DLD1 (cell line): ENCODE results near the gene IFNA2.
"Not testable (repeated sequence)": the region's sequence is repeated elsewhere in the genome, so short reads cannot be mapped to it uniquely, and the experiment has no call there.

Experiments used
- in situ Hi-C: cut with HindIII; loops from 2 replicates; pipeline ENCODE4 v1.10.0; 2017; ENCODE audit warnings: low sequenced_read_pairs

The IFNA2 gene

GRCh38 chr9:21385131-21385670, at the start of gene IFNA2:
Gene IFNA2 (minus strand): TSS chr9:21385398. CDS start chr9:21385329, 69 bp downstream.
- in situ Hi-C loops: no loop called here

GRCh38 chr9:21435015-21435383, 49.8 kb upstream of the IFNA2 start:
- in situ Hi-C loops: not testable (repeated sequence)

DNA sequence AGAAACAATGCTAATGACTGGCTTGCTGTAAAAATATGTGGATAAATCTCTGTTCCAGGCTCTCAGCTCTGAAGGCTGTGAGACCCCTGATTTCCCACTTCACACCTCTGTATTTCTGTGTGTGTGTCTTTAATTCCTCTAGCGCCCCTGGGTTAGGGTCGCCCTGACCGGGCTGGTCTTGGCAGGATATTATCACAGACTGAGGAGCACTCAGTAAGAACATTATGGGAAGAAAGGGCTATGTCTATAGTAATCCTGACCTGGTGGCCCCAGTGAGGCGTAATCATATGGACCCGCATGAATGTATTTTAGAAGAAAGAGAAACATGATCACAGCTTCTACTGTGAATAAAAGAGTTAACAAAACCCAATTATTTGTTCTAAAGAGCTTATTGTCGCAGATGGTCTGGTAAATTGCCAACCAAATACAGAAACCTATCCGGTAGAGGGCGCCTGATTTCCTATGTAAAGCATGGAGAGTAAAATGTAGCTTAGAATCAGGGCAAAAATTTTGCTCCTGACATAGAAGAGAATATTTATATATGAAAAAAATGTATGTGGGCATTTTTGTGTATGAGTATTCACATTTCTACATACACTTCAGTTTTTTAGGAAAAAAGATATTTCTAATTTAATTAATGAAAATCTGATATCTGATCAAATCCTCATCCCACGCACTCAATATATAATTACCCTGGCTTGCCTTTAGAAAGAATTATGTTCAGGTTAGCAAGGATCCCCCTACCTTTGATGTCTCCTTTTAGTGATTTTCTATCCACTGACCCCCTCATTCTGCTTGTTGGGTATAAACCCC, 49.2 kb upstream of the IFNA2 start:
- in situ Hi-C loops: no loop called here

GRCh38 chr9:21432672-21433425, 47.7 kb upstream of the IFNA2 start:
- in situ Hi-C loops: no loop called here

GRCh38 chr9:21429191-21429590, 44.0 kb upstream of the IFNA2 start:
- in situ Hi-C loops: no loop called here

DNA sequence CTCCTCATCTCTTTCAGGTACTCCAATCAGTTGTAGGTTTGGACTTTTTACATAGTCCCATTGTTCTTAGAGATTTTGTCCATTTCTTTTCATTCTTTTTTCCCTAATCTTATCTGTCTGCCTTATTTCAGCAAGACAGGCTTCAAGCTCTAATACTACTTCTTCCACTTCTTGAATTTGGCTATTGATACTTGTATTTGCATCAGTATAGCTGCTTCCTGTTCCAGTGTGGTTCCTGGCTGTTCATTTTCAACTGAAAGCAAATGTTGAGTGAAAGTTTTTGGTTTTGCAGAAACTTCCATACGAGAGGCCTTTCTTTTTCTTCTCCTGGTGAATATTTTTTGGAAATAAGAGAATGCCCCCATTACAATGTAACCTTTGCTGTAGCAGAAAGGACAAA, 43.0 kb upstream of the IFNA2 start:
- in situ Hi-C loops: no loop called here

DNA sequence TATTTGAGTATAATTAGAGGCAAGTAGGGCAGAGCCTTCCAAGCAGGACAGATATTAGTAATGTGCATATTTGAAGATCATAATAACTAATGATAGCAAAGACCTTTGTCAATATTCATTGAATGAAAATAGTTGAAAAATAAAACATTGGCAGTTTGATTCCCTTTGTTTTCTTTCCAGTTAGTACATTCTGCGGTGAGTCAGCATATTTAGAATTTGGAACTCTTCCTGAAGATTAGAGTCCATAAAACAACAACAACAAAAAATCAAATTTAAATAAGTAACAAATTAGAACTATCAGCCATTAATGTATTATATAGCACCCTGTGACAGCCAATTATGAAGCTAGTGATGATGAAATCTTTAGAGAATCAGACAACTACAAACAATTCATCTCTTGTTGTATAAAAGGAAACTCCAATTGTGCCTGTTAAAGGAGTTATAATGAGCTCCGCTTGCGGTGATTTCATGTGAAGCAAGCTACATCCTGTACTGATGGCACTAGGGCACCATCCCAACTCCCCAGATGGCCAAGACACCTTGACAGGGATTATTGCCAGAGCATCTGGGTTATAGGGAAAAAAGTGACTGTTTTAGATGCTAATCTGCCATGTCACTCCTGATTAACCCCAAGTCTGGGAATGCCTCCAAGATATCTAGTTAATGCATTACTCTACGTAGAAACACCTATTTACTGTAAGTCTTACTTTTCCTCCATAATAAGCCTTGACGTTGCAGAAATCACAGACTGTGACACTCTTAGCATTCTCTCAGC, 30.5 kb upstream of the IFNA2 start:
- in situ Hi-C loops: no loop called here

- in situ Hi-C loops: no loop called here
These were observed 29.2 kb upstream of the IFNA2 start for GRCh38 chr9:21414220-21414940.

DNA sequence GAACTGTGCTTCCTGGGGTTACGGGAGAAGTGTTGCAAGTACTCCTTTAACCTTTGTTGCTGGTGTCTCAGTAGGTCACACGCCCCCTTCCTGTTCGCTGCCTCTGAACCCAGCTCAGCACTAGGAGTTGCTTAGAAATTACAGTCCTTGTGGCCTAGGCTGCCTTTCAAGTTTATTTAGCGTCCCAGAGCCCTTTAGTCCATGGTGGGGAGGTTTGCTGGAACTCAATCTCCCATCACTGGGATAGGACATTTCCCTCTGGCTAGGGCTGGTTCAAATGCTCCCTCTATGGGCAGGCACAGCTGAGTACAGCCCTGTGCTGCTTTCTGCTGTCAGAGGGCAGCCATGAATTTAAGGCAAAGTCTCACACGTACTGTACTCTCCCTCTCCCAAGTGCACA, 28.4 kb upstream of the IFNA2 start:
- in situ Hi-C loops: no loop called here

DNA sequence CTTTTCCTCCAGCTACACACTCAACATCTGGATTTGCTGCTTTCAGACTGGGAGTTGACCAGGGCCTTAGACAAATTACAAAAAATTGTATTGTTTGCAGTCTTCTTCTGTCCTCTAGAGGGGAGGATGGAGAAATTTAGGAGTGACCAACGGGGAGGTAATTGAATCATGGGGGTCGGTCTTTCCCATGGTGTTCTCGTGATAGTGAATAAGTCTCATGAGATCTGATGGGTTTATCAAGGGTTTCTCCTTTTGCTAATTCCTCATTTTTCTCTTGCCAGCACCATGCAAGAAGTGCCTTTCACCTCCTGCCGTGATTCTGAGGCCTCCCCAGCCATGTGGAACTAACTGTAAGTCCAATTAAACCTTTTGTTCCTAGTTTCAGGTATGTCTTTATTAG, 28.0 kb upstream of the IFNA2 start:
- in situ Hi-C loops: no loop called here

DNA sequence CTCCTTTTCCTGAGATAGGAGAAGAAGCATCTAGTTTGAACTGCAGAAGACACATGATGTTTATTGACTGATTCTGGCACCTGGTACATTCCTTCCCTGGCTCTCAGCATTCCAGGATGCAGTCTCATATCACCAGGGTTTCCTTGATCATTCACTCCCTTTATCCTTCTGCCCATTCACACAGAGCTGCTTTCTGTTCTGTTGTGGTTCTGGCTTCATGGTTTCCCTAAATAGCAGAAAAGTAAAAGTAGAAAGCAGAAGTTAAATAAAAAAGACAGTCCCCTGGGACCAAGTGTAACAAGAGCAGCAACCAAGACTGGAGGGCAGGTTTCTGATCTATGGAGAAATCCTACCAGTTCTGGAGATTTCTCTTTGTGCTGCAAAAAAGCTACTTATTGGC, 26.9 kb upstream of the IFNA2 start:
- in situ Hi-C loops: no loop called here

DNA sequence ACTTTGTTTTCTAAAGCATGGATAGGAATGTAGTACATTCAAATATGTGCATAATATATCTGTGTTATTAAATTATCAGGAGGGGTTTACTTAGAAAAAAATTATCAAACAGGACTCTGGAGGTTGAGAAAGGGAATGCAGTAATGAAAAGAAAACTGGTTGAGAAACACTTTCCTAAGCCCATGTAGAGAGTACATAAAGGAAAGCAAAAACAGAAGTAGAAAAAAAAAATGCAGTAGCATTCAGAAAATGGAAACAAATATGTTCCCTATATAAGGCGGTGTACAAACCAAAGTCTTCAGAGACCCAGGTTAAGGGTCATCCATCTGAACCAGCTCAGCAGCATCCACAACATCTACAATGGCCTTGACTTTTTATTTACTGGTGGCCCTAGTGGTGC, 23.6 kb upstream of the IFNA2 start, which contains the start of gene IFNA8:
Gene IFNA8, plus strand, starts transcription at position 301 of the 400 bp plus-strand sequence. Its CDS starts 60 bp downstream, at position 361.
- in situ Hi-C loops: no loop called here

- in situ Hi-C loops: no loop called here
These were observed 18.9 kb upstream of the IFNA2 start for GRCh38 chr9:21404146-21404545.

DNA sequence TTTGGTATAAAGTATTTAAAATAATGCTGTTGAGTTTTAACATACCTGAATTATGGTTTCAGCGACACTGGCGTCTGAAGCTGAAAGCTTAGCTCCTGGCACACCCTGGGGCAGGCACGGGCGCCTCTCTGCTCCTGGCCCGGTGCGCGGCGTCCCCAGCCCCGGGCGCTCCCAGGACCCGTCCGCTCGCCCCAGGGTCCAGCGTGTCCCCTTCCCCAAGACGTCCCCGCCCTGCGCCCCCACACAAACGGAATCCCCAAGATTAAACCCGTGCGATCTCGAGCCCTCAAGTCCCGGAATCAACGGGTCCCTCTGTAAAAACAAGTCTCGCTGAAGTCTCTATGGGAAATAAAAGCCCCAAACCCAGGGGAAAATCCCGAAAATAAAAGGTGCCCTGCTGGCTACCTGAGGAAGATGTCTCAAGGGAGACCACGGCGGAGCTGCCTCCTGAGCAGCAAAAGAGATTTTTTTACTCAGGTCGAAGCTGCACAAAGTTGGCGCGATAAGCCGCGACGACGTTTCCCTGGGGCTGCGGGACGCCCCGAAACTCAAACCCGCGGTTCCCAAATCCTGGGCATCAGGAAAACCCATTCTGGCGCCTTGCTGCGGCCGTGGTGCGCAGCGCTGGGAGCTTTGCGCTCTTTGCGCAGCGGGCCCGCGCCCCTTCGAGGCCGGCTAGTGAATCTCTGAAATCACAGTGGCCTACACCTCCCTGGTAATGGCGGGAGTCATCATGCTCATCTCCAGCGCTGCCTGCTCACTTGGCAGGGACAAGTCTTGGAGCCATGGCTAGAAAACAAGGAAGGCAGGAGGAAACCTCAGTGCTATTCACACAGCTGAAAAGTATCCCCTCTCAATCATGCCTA, 17.4 kb upstream of the IFNA2 start:
- in situ Hi-C loops: no loop called here

- in situ Hi-C loops: no loop called here
These were observed 14.8 kb upstream of the IFNA2 start for GRCh38 chr9:21399956-21400355.

- in situ Hi-C loops: no loop called here
These were observed 13.8 kb upstream of the IFNA2 start for GRCh38 chr9:21398955-21399489.

- in situ Hi-C loops: no loop called here
These were observed 10.8 kb upstream of the IFNA2 start for GRCh38 chr9:21395778-21396717.

DNA sequence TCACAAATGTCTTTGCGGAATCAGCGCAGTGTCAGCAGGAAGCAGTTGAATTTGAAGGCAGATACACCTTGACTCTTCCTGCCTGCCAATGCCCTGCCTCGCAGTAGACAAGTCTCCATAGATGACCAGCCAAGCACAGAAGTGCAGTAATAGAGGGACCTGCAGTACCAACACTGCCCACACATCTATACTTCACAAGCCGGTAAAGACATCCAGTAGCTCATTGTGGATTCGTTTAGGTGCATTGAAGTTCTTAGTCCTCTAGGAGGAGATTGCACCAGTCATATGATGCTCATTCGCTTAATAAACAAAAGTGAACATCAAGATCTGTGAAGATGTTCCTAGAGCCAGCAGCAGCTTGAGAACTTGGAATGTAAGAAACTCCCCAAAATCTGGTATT, 7.1 kb upstream of the IFNA2 start:
- in situ Hi-C loops: no loop called here
